Activated CD8-positive, alpha-beta memory T cell treated with anti-CD3 and anti-CD28 coated beads, Interleukin-2, amount 50 U/mL, for 24 hours (primary cell): ENCODE data around the gene BTAF1.

Source experiments
- DNase-seq: peaks from one replicate; pipeline ENCODE4 v3.0.0-alpha.2; 2020; ENCODE audit errors: extremely low read depth

BTAF1 gene

GRCh38 chr10:91908337-91909116, 15.0 kb upstream of the BTAF1 start:
- DNase-seq: peak; percentile 19

- DNase-seq: no peak
Observed at GRCh38 chr10:91909117-91909677, 14.4 kb upstream of the BTAF1 start, which contains the start of gene FGFBP3. Gene FGFBP3 (minus strand): TSS chr10:91909486. CDS start chr10:91908969, 517 bp downstream.

GRCh38 chr10:91910467-91910866, 13.1 kb upstream of the BTAF1 start:
- DNase-seq: no peak

GRCh38 chr10:91919651-91920050, 3.9 kb upstream of the BTAF1 start:
- DNase-seq: no peak

- no peak for DNase-seq
Observed at GRCh38 chr10:91924212-91925021, 847 bp downstream of the BTAF1 start.

- no peak for DNase-seq
Observed at GRCh38 chr10:91925022-91925320, 1.4 kb downstream of the BTAF1 start.

GRCh38 chr10:91930939-91931338, 7.4 kb downstream of the BTAF1 start:
- no peak for DNase-seq

GRCh38 chr10:91931526-91932190, 8.1 kb downstream of the BTAF1 start:
- no peak for DNase-seq

GRCh38 chr10:91932737-91933136, 9.2 kb downstream of the BTAF1 start:
- DNase-seq: no peak

- DNase-seq: no peak
Observed at GRCh38 chr10:91935886-91936285, 12.3 kb downstream of the BTAF1 start.

- no peak for DNase-seq
Observed at GRCh38 chr10:91939653-91940052, 16.1 kb downstream of the BTAF1 start.

- no peak for DNase-seq
Observed at GRCh38 chr10:91941426-91941825, 17.9 kb downstream of the BTAF1 start.

- DNase-seq: no peak
Observed at GRCh38 chr10:91944880-91945630, 21.5 kb downstream of the BTAF1 start.

- no peak for DNase-seq
Observed at GRCh38 chr10:91953600-91954160, 30.1 kb downstream of the BTAF1 start.

GRCh38 chr10:91955114-91955513, 31.5 kb downstream of the BTAF1 start:
- DNase-seq: no peak

GRCh38 chr10:91957091-91957490, 33.5 kb downstream of the BTAF1 start:
- DNase-seq: no peak

- no peak for DNase-seq
Observed at GRCh38 chr10:91969297-91969696, 45.7 kb downstream of the BTAF1 start.

- no peak for DNase-seq
Observed at GRCh38 chr10:91974960-91975359, 51.4 kb downstream of the BTAF1 start.

GRCh38 chr10:91975438-91975837, 51.9 kb downstream of the BTAF1 start:
- DNase-seq: no peak

- DNase-seq: no peak
Observed at GRCh38 chr10:91976317-91977051, 52.9 kb downstream of the BTAF1 start.

- DNase-seq: no peak
Observed at GRCh38 chr10:91977491-91977890, 53.9 kb downstream of the BTAF1 start.
